ENCODE measurements around the gene ZFPL1.
A peak's percentile ranks its signal among the peaks of the same experiment; 100 is the strongest.

GRCh38 chr11:65134952-65135632, 51.1 kb downstream of the ZFPL1 start:
- TF ChIP-seq POLR2AphosphoS5 (IDR thresholded peaks at IDR 0.05; ENCODE audit: low read depth, low read length) (peak; percentile 68; the same call in 1 of the 2 replicates), SIN3A (IDR thresholded peaks at IDR 0.05; ENCODE audit: borderline replicate concordance, insufficient read depth, low read length) (no peak), REST (IDR thresholded peaks at IDR 0.05; ENCODE audit: insufficient read depth in 1 of 2, low read depth in 2 of 2, low read length in 2 of 2) (no peak), TAF1 (IDR thresholded peaks at IDR 0.05; ENCODE audit: borderline replicate concordance, insufficient read depth, low read length) (no peak), FOXP2 (optimal IDR thresholded peaks at IDR 0.05; ENCODE audit: borderline replicate concordance, extremely low read depth, extremely low read length, insufficient read depth) (no peak)

Measured in PFSK-1 (cell line).